K562 (cell line): ENCODE measurements around the gene CELF4. TPM values are rescaled to one million over a fixed set of nuclear protein-coding genes. Genes with fewer than 3 reads are reported as not detected.

ENCODE experiments used
- ATAC-seq: fragments of 200-7000 bp; cut with Tn5 transposase; 3 replicates; pipeline ENCODE4 v1.9.1; 2020; ENCODE audit warnings: moderate library complexity
- BruUV-seq: library from RNA; stranded (reverse); fragments of 400-500 nt; replicated peaks from 2 replicates; lab custom pipeline; 2021; lab: Mats Ljungman, UMichigan
- CTCF ChIA-PET: fragments of 300-600 bp; formaldehyde crosslinking; extraction: SDS; loops from one replicate; lab custom pipeline; 2021; ENCODE audit warnings: low intra/inter-chr PET ratio; lab: Yijun Ruan, JAX
- POLR2A ChIA-PET: fragments of 300-600, 350-650 bp; sonication (Branson Sonifier 250); formaldehyde crosslinking; extraction: SDS; loops from one replicate; lab custom pipeline; 2021; ENCODE audit warnings: antibody characterized with exemption, inconsistent platforms; lab: Yijun Ruan, JAX
- DNase-seq, 4 experiments: peaks; one replicate each; pipeline versions ENCODE4 v3.0.0 to v3.0.0-alpha.2; 2011 to 2018; ENCODE audit warnings: low spot score in 3 of 4, mixed read lengths in 3 of 4; ENCODE audit errors: extremely low read depth in 1 of 4
- FAIRE-seq: peaks from 2 replicates; lab custom pipeline; 2011; peaks lifted over from hg19 to GRCh38; lab: Jason Lieb, UNC
- H2AFZ ChIP-seq: 2 replicates; pipeline ENCODE4 v1.6.0; 2011; ENCODE audit warnings: low read depth, low read length, control low read depth, inconsistent platforms
- H3K27ac ChIP-seq: fragments of 200-600 bp; 3 replicates; pipeline ENCODE4 v1.8.0; 2011; ENCODE audit warnings: low read depth, mild to moderate bottlenecking, control low read depth, inconsistent platforms, low read length, moderate library complexity, mixed read lengths; ENCODE audit errors: extremely low read depth
- H3K27me3 ChIP-seq, 2 experiments: fragments of 300-600 bp in 1 of 2; 2 replicates in 1 of 2; 3 replicates in 1 of 2; pipeline versions ENCODE4 v1.6.0 to v1.8.0; 2011; ENCODE audit warnings: inconsistent platforms in 2 of 2, low read length in 2 of 2, mild to moderate bottlenecking in 1 of 2, mixed read lengths in 1 of 2, moderate library complexity in 1 of 2; ENCODE audit not compliant: control insufficient read depth in 2 of 2, insufficient read depth in 2 of 2
- H3K36me3 ChIP-seq: fragments of 300-600 bp; 3 replicates; pipeline ENCODE4 v1.8.0; 2011; ENCODE audit warnings: mild to moderate bottlenecking, low read length, inconsistent platforms; ENCODE audit not compliant: control insufficient read depth, insufficient read depth
- H3K4me1 ChIP-seq, 2 experiments: fragments of 200-600 bp in 1 of 2; replicated peaks in 1 of 2; 2 replicates in 1 of 2; 3 replicates in 1 of 2; pipeline versions ENCODE4 v1.5.1 to v1.8.0; 2011; ENCODE audit warnings: inconsistent platforms in 2 of 2, low read length in 2 of 2, mild to moderate bottlenecking in 1 of 2, mixed read lengths in 1 of 2, moderate library complexity in 1 of 2; ENCODE audit not compliant: control insufficient read depth in 2 of 2, insufficient read depth in 2 of 2
- H3K4me2 ChIP-seq: 2 replicates; pipeline ENCODE4 v1.6.1; 2011; ENCODE audit warnings: low read length, control low read depth, inconsistent platforms, mixed read lengths; ENCODE audit not compliant: insufficient read depth
- H3K4me3 ChIP-seq: fragments of 200-600 bp; sonication (generic), shearing (Covaris generic); 2 replicates; pipeline ENCODE4 v1.5.1; 2016; ENCODE audit warnings: control low read depth, inconsistent platforms
- H3K79me2 ChIP-seq: fragments of 200-600 bp; 3 replicates; pipeline ENCODE4 v1.8.0; 2011; ENCODE audit warnings: low read length, inconsistent platforms; ENCODE audit not compliant: control insufficient read depth, insufficient read depth
- H3K9ac ChIP-seq, 2 experiments: 2 replicates each; pipeline versions ENCODE4 v1.6.0 to v1.6.1; 2011; ENCODE audit warnings: low read depth in 2 of 2, low read length in 2 of 2, control low read depth in 1 of 2, inconsistent platforms in 1 of 2, mild to moderate bottlenecking in 1 of 2, mixed read lengths in 1 of 2; ENCODE audit not compliant: insufficient read depth in 1 of 2
- H3K9me1 ChIP-seq: one replicate; pipeline ENCODE4 v1.6.0; 2011; ENCODE audit warnings: inconsistent platforms, mild to moderate bottlenecking, low read length, moderate library complexity; ENCODE audit not compliant: control insufficient read depth, insufficient read depth
- H3K9me3 ChIP-seq: replicated peaks from 2 replicates; pipeline ENCODE4 v1.5.1; 2011; ENCODE audit warnings: low read depth, low read length, inconsistent platforms; ENCODE audit not compliant: control insufficient read depth, insufficient read depth
- H4K20me1 ChIP-seq: replicated peaks from 2 replicates; pipeline ENCODE4 v1.6.1; 2011; ENCODE audit warnings: low read length, inconsistent platforms, mixed read lengths; ENCODE audit not compliant: control insufficient read depth, insufficient read depth
- C11orf30 ChIP-seq: fragments of 450-650 bp; IDR thresholded peaks from 2 replicates; pipeline ENCODE4 v1.6.1; 2016; ENCODE audit warnings: low read depth, mild to moderate bottlenecking
- CREBBP ChIP-seq: IDR thresholded peaks from one replicate; pipeline ENCODE4 v1.6.1; 2012; ENCODE audit warnings: low read depth, mild to moderate bottlenecking, control low read depth, inconsistent platforms, low read length
- HDAC1 ChIP-seq, 2 experiments: fragments of 450-650 bp; IDR thresholded peaks; 2 replicates each; pipeline ENCODE4 v1.6.1; 2016 to 2017; ENCODE audit warnings: inconsistent platforms in 1 of 2, mild to moderate bottlenecking in 1 of 2, moderate library complexity in 1 of 2
- NCOA4 ChIP-seq: fragments of 450-650 bp; IDR thresholded peaks from 2 replicates; pipeline ENCODE4 v1.6.1; 2018; ENCODE audit warnings: mild to moderate bottlenecking; ENCODE audit not compliant: partially characterized antibody
- PRMT5 ChIP-seq: sonication (generic); formaldehyde crosslinking; IDR thresholded peaks from 2 replicates; pipeline ENCODE4 v1.5.0; 2020; ENCODE audit warnings: missing genetic modification reagents
- SAFB2 ChIP-seq: fragments of 200-400 bp; formaldehyde crosslinking; IDR thresholded peaks from 2 replicates; pipeline ENCODE4 v1.6.1; 2018; ENCODE audit warnings: borderline replicate concordance, low read length, low read depth, moderate library complexity; ENCODE audit not compliant: severe bottlenecking
- ZNF121 ChIP-seq: sonication (generic); formaldehyde crosslinking; conservative IDR thresholded peaks from 2 replicates; pipeline ENCODE4 v1.8.0; 2022; ENCODE audit warnings: missing genetic modification reagents
- ZNF512 ChIP-seq: IDR thresholded peaks from 2 replicates; pipeline ENCODE4 v1.6.1; 2016; ENCODE audit warnings: missing genetic modification characterization, missing compliant biosample characterization
- WGBS: fragments of 100-300 bp; shearing (Covaris generic); methylation state at CpG from one replicate; pipeline ENCODE4 v1.1.6; 2016; ENCODE audit warnings: low coverage, mixed read lengths; ENCODE audit not compliant: insufficient coverage; ENCODE audit errors: missing lambda C conversion rate; 5-methylcytosine and 5-hydroxymethylcytosine counted together
- in situ Hi-C: fragments of 300-500 bp; cut with MboI; formaldehyde crosslinking; loops from 4 replicates; pipeline ENCODE4 v1.15.0; 2018; ENCODE audit warnings: inconsistent platforms, mixed read lengths
- intact Hi-C: fragments of 100-400 bp; cut with micrococcal nuclease; formaldehyde crosslinking; loops from 2 replicates; pipeline ENCODE4 v1.14.2; 2022
- polyA plus RNA-seq, 8 experiments: library from polyadenylated mRNA; depleted of rRNA in 4 of 8; stranded (reverse) in 5 of 8; unstranded in 3 of 8; fragments of >200 nt; fragmentation: Nextera tagmentation in 2 of 8; fragmentation: Illumina TruSeq in 1 of 8; extraction: Ambion mirVana in 2 of 8; extraction: Trizol in 1 of 8; gene quantifications; 2 replicates each; pipeline versions ENCODE4 v1.2.1 to v1.2.3, GENCODE V29; 2011 to 2014; ENCODE audit warnings: inconsistent platforms in 1 of 8, missing spikeins in 1 of 8
- total RNA-seq, 7 experiments: library from RNA; depleted of rRNA in 6 of 7; stranded (reverse); fragments of >200 nt in 6 of 7; fragmentation: Illumina TruSeq in 2 of 7; extraction: Trizol in 2 of 7; gene quantifications; 2 replicates each; pipeline versions ENCODE4 v1.2.1 to v1.2.3, GENCODE V29; 2011 to 2021; ENCODE audit warnings: low replicate concordance in 1 of 7

Gene CELF4
- total and polyA plus RNA-seq, 9 of the 15 experiments (the other 6 are each of a cell fraction or from before 2014, with no cell fraction given), result 0.04 to 0.24 (median 0.07) TPM; not detected in 3

- Histone ChIP-seq H3K9me1 (no peaks in the 10 kb centered on the region), H3K4me2 (no peak overlapping the region), H3K36me3 (no peaks in the 10 kb centered on the region), H3K27me3 (no peaks in the 10 kb centered on the region), H2AFZ (no peak overlapping the region), H3K4me3 (no peak overlapping the region), H4K20me1 (no peaks in the 10 kb centered on the region), H3K27ac (no peak overlapping the region), H3K9me3 (no peaks in the 10 kb centered on the region), H3K79me2 (no peaks in the 10 kb centered on the region), H3K4me1 (no peaks in the 10 kb centered on the region), H3K9ac (no peak overlapping the region)
- DNase-seq (no peak), ATAC-seq (no peak), FAIRE-seq (no peak)
- in situ Hi-C loops, result no loop called here
- WGBS, result 0% methylated on average over 2 of the region's 2 CpGs
- ChIA-PET POLR2A (no interaction called here), CTCF (no interaction called here)
- intact Hi-C loops, result no loop called here
- TF ChIP-seq NCOA4 (no peak), C11orf30 (no peak), ZNF512 (tag) (no peak), CREBBP (no peak), ZNF121 (CRISPR knock-in tag) (no peak), SAFB2 (no peak), PRMT5 (no peak), HDAC1 (IDR thresholded peaks at IDR 0.05) (no peak)
- no TSS peak for BruUV-seq
These were observed 330.0 kb downstream of the CELF4 start for GRCh38 chr18:37235583-37235982.
